ENCODE data around the gene ZNF554.

ZNF554 gene

DNA sequence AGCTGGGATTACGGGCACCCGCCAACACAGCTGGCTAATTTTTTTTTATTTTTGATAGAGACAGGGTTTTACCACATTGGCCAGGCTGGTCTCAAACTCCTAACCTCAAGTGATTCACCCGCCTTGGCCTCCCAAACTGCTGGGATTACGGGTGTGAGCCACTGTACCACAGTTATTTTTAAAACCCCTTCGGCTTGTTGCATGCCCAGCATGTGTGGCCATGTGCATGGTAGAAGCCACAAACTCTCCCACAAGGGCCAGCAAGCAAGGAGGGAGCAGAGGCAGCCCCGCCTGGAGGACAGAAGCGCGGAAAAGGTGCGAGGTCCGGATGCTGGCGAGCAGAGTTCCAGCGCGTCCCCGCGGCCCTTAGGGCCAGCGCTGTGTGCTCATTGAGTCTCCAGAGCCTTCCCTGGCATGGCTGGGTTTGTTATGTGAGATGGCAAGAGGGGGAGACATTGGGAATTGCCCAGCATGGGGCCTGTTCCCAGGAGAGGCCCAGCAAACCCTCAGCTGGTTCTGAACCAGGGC is 21.4 kb upstream of the ZNF554 start:
- TF ChIP-seq EZH2phosphoT487 (IDR thresholded peaks at IDR 0.05; ENCODE audit: low read depth) (no peak), CTCF (IDR thresholded peaks at IDR 0.05; ENCODE audit: low read depth, low read length) (no peak)
- H3K4me3 ChIP-seq (ENCODE audit: low read length) = no peak overlapping the region
- H2AFZ ChIP-seq (ENCODE audit: low read depth, low read length) = no peak overlapping the region
- H3K9ac ChIP-seq (ENCODE audit: low read length) = no peak overlapping the region
- H3K36me3 ChIP-seq (replicated peaks; ENCODE audit: low read depth, low read length) = peaks cover 82% of the 10 kb centered on the region
- no peaks in the 10 kb centered on the region for H3K9me3 ChIP-seq (ENCODE audit: insufficient read depth, low read length)
- no peaks in the 10 kb centered on the region for H3K27me3 ChIP-seq (ENCODE audit: low read depth, low read length)
- H3K79me2 ChIP-seq (ENCODE audit: low read length) = peaks cover 31% of the 10 kb centered on the region; the same call in 1 of the 2 replicates
- H4K20me1 ChIP-seq (ENCODE audit: insufficient read depth, low read length) = peaks cover 10% of the 10 kb centered on the region
- no peak overlapping the region for H3K4me2 ChIP-seq (ENCODE audit: low read length)
- no peaks in the 10 kb centered on the region for H3K4me1 ChIP-seq (ENCODE audit: low read length)
- H3K27ac ChIP-seq (ENCODE audit: low read length) = no peak overlapping the region

GRCh38 chr19:2798733-2799132 is 20.9 kb upstream of the ZNF554 start:
- Histone ChIP-seq H4K20me1 (ENCODE audit: insufficient read depth, low read length) (peaks cover 10% of the 10 kb centered on the region), H3K9ac (ENCODE audit: low read length) (no peak overlapping the region), H3K4me1 (ENCODE audit: low read length) (no peaks in the 10 kb centered on the region), H3K79me2 (ENCODE audit: low read length) (peaks cover 26% of the 10 kb centered on the region; the same call in 1 of the 2 replicates), H3K4me2 (ENCODE audit: low read length) (no peak overlapping the region), H3K4me3 (ENCODE audit: low read length) (no peak overlapping the region), H3K9me3 (ENCODE audit: insufficient read depth, low read length) (no peaks in the 10 kb centered on the region), H2AFZ (ENCODE audit: low read depth, low read length) (no peak overlapping the region), H3K36me3 (replicated peaks; ENCODE audit: low read depth, low read length) (peaks cover 82% of the 10 kb centered on the region), H3K27me3 (ENCODE audit: low read depth, low read length) (no peaks in the 10 kb centered on the region), H3K27ac (ENCODE audit: low read length) (no peak overlapping the region)
- no peak for TF ChIP-seq EZH2phosphoT487 (IDR thresholded peaks at IDR 0.05; ENCODE audit: low read depth)
- no peak for TF ChIP-seq CTCF (IDR thresholded peaks at IDR 0.05; ENCODE audit: low read depth, low read length)

DNA sequence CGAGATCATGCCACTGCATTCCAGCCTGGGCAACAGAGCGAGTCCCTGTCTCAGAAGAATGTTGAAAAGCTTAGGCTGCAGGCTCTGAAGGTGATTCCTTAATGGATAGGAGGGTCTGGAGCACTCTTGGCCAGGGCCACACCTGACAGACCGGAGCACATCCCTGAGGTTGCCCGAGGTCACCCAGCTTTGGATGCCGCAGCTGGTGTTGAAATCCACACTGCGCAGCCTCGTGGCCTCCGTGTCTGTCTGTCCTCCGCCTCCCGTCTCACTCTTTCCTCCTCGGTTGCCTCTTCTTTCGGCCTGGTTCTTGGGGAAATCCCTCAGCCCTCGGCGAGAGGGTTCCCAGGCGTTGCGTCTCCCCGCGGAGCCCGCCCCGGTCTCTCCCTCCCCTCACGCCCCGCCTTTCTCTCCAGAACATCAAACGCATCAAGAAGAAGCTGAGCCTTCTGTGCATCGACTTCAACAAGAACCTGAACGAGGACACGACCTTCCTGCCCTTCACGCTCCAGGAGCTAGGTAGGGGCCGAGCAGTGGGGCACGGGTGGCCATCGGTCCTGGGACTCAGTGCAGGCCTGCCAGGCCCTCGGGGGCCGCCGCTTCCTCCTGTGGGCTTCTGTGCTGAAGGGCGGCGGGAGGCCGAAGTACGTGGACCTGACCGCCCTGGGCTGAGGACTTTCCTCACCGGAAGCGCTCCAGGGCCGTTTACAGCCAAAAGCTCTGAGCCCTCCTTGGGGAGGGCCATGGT is 20.2 kb upstream of the ZNF554 start:
- TF ChIP-seq CTCF (IDR thresholded peaks at IDR 0.05; ENCODE audit: low read depth, low read length) (no peak), EZH2phosphoT487 (IDR thresholded peaks at IDR 0.05; ENCODE audit: low read depth) (no peak)
- peaks cover 10% of the 10 kb centered on the region for H4K20me1 ChIP-seq (ENCODE audit: insufficient read depth, low read length)
- no peak overlapping the region for H3K4me2 ChIP-seq (ENCODE audit: low read length)
- peaks cover 82% of the 10 kb centered on the region for H3K36me3 ChIP-seq (replicated peaks; ENCODE audit: low read depth, low read length)
- no peaks in the 10 kb centered on the region for H3K4me1 ChIP-seq (ENCODE audit: low read length)
- no peak overlapping the region for H3K27ac ChIP-seq (ENCODE audit: low read length)
- no peaks in the 10 kb centered on the region for H3K27me3 ChIP-seq (ENCODE audit: low read depth, low read length)
- H3K79me2 ChIP-seq (ENCODE audit: low read length) = peaks cover 25% of the 10 kb centered on the region; the same call in 1 of the 2 replicates
- no peaks in the 10 kb centered on the region for H3K9me3 ChIP-seq (ENCODE audit: insufficient read depth, low read length)
- no peak overlapping the region for H2AFZ ChIP-seq (ENCODE audit: low read depth, low read length)
- H3K9ac ChIP-seq (ENCODE audit: low read length) = no peak overlapping the region
- H3K4me3 ChIP-seq (ENCODE audit: low read length) = no peak overlapping the region

DNA sequence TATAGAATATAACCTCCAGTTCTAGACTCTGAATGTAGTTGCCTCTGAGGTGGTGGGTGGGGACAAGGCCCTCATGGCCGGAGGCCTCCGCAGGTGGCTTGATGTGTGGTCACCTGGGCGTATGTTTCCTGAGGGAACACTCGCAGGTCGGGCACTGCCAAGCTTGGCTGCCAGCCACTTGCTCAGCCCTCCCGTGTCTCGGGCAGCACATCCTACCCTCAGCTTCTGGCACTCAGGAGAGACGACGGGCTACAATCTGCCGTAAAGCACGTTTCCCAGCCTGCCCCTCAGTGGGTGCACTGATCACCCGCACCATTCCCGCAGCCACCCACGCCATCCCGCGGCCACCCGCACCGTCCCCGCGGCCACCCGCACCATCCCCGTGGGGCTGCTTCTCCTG is 19.2 kb upstream of the ZNF554 start:
- Histone ChIP-seq H2AFZ (ENCODE audit: low read depth, low read length) (no peak overlapping the region), H4K20me1 (ENCODE audit: insufficient read depth, low read length) (peaks cover 10% of the 10 kb centered on the region), H3K36me3 (replicated peaks; ENCODE audit: low read depth, low read length) (peaks cover 82% of the 10 kb centered on the region), H3K4me3 (ENCODE audit: low read length) (no peak overlapping the region), H3K9me3 (ENCODE audit: insufficient read depth, low read length) (no peaks in the 10 kb centered on the region), H3K27ac (ENCODE audit: low read length) (no peak overlapping the region), H3K79me2 (ENCODE audit: low read length) (peaks cover 25% of the 10 kb centered on the region; the same call in 1 of the 2 replicates), H3K27me3 (ENCODE audit: low read depth, low read length) (no peaks in the 10 kb centered on the region), H3K4me1 (ENCODE audit: low read length) (no peaks in the 10 kb centered on the region), H3K9ac (ENCODE audit: low read length) (no peak overlapping the region), H3K4me2 (ENCODE audit: low read length) (no peak overlapping the region)
- TF ChIP-seq EZH2phosphoT487 (IDR thresholded peaks at IDR 0.05; ENCODE audit: low read depth) (no peak), CTCF (IDR thresholded peaks at IDR 0.05; ENCODE audit: low read depth, low read length) (no peak)
